Measurements from ENCODE around the gene GALNT18.

GALNT18 gene

GRCh38 chr11:11408436-11409221 is 213.2 kb downstream of the GALNT18 start:
- no peak for DNase-seq (ENCODE audit: low read depth in 2 of 2)

GRCh38 chr11:11407763-11408084 is 214.1 kb downstream of the GALNT18 start:
- DNase-seq (ENCODE audit: low read depth in 2 of 2): no peak

- DNase-seq (ENCODE audit: low read depth in 2 of 2): no peak
These were observed 214.6 kb downstream of the GALNT18 start for GRCh38 chr11:11407065-11407762.

GRCh38 chr11:11406652-11407051 is 215.2 kb downstream of the GALNT18 start:
- DNase-seq (ENCODE audit: low read depth in 2 of 2): no peak

- DNase-seq (ENCODE audit: low read depth in 2 of 2): no peak
These were observed 217.8 kb downstream of the GALNT18 start for GRCh38 chr11:11403763-11404725.

- no peak for DNase-seq (ENCODE audit: low read depth in 2 of 2)
These were observed 219.8 kb downstream of the GALNT18 start for GRCh38 chr11:11401960-11402535.

- DNase-seq (ENCODE audit: low read depth in 2 of 2): no peak
These were observed 221.1 kb downstream of the GALNT18 start for GRCh38 chr11:11400635-11401232.

GRCh38 chr11:11400121-11400520 is 221.7 kb downstream of the GALNT18 start:
- DNase-seq (ENCODE audit: low read depth in 2 of 2): no peak

- DNase-seq (ENCODE audit: low read depth in 2 of 2): no peak
These were observed 224.0 kb downstream of the GALNT18 start for GRCh38 chr11:11397781-11398180.

GRCh38 chr11:11397036-11397415 is 224.8 kb downstream of the GALNT18 start:
- DNase-seq (ENCODE audit: low read depth in 2 of 2): no peak

GRCh38 chr11:11396301-11397035 is 225.3 kb downstream of the GALNT18 start:
- no peak for DNase-seq (ENCODE audit: low read depth in 2 of 2)

- no peak for DNase-seq (ENCODE audit: low read depth in 2 of 2)
These were observed 226.7 kb downstream of the GALNT18 start for GRCh38 chr11:11395126-11395525.

- no peak for DNase-seq (ENCODE audit: low read depth in 2 of 2)
These were observed 227.6 kb downstream of the GALNT18 start for GRCh38 chr11:11394241-11394640.

GRCh38 chr11:11391796-11392463 is 229.9 kb downstream of the GALNT18 start:
- DNase-seq (ENCODE audit: low read depth in 2 of 2): no peak

- no peak for DNase-seq (ENCODE audit: low read depth in 2 of 2)
These were observed 230.6 kb downstream of the GALNT18 start for GRCh38 chr11:11391169-11391568.

- no peak for DNase-seq (ENCODE audit: low read depth in 2 of 2)
These were observed 231.6 kb downstream of the GALNT18 start for GRCh38 chr11:11390068-11390771.

- DNase-seq (ENCODE audit: low read depth in 2 of 2): no peak
These were observed 232.6 kb downstream of the GALNT18 start for GRCh38 chr11:11389238-11389637.

GRCh38 chr11:11387622-11388305 is 234.0 kb downstream of the GALNT18 start:
- DNase-seq (ENCODE audit: low read depth in 2 of 2): no peak

- DNase-seq (ENCODE audit: low read depth in 2 of 2): no peak
These were observed 234.6 kb downstream of the GALNT18 start for GRCh38 chr11:11387207-11387606.

Data from stimulated activated CD8-positive, alpha-beta memory T cell treated with anti-CD3 and anti-CD28 coated beads, Interleukin-2, amount 100 ng/mL, for 1 hour (primary cell).